HG03378 (cell line): ENCODE data around the gene SEMA3G.

Source experiments
- ATAC-seq: cut with Tn5 transposase; IDR thresholded peaks from one replicate; pipeline ENCODE4 v1.9.1; 2021; ENCODE audit warnings: mild to moderate bottlenecking, moderate library complexity; ENCODE audit not compliant: unreplicated experiment

The SEMA3G gene

GRCh38 chr3:52444860-52445793 is at the start of gene SEMA3G:
SEMA3G (minus strand) TSS chr3:52445103; CDS start chr3:52445027, 76 bp downstream.
- ATAC-seq: peak; percentile 66

- ATAC-seq: no peak
These were observed 49.5 kb upstream of the SEMA3G start for GRCh38 chr3:52494445-52494844.

DNA sequence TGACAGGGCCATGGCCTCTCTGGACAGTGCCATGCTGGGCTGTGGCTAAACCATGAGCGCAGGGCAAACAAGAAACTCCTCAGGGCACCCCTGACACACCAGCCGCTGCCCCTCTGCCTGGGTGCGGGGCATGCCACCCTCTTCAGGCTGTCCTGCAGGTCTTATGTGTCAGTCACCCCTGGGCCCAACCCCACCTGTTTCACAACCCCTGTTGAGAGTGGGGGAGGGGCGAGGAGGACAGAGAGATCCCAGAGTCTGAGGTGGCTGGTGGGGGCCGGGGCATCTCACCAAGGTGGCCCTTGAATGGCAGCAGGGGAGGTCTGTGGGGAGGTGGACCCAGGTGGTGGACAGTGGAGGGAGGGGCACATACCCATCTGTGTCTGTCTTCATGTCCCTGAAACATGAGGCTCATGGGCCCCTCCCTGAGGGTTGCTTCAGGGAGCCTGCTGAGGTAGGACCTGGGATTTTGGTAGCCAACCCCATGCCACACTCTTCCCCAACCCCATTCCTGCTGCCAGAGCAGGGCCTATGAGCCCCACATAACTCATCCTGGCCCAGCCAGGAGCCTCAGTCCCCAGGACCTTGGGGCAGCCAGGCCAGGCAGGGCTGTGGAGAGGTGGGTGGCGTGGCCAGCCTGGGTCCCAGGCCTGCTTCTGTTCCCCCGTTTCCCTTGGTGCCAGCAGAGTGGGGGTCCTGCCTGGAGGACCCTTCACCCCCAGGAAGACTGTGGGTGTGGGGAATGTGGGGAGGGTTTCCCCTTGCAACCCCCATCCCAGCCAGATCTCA is 48.5 kb upstream of the SEMA3G start:
- no peak for ATAC-seq

DNA sequence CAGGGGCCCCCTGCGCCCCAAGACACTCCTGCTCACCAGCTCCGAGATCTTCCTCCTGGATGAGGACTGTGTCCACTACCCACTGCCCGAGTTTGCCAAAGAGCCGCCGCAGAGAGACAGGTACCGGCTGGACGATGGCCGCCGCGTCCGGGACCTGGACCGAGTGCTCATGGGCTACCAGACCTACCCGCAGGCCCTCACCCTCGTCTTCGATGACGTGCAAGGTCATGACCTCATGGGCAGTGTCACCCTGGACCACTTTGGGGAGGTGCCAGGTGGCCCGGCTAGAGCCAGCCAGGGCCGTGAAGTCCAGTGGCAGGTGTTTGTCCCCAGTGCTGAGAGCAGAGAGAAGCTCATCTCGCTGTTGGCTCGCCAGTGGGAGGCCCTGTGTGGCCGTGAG is 47.2 kb upstream of the SEMA3G start:
- no peak for ATAC-seq

- no peak for ATAC-seq
These were observed 46.1 kb upstream of the SEMA3G start for GRCh38 chr3:52490939-52491526.

- no peak for ATAC-seq
These were observed 45.4 kb upstream of the SEMA3G start for GRCh38 chr3:52490035-52490938.

DNA sequence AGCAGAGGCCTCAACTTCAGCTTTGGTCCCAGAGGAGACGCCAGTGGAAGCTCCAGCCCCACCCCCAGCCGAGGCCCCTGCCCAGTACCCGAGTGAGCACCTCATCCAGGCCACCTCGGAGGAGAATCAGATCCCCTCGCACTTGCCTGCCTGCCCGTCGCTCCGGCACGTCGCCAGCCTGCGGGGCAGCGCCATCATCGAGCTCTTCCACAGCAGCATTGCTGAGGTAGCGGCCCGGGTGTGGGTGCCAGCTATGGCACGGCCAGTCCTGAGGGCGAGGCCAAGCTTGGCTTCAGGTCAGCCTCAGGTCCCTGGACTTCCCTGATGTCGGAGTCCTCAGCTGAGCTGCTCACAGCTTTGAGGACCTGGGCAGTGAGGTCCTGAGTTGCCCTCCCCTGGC is 44.5 kb upstream of the SEMA3G start:
- ATAC-seq: no peak

- ATAC-seq: no peak
These were observed 43.8 kb upstream of the SEMA3G start for GRCh38 chr3:52488746-52489145.

DNA sequence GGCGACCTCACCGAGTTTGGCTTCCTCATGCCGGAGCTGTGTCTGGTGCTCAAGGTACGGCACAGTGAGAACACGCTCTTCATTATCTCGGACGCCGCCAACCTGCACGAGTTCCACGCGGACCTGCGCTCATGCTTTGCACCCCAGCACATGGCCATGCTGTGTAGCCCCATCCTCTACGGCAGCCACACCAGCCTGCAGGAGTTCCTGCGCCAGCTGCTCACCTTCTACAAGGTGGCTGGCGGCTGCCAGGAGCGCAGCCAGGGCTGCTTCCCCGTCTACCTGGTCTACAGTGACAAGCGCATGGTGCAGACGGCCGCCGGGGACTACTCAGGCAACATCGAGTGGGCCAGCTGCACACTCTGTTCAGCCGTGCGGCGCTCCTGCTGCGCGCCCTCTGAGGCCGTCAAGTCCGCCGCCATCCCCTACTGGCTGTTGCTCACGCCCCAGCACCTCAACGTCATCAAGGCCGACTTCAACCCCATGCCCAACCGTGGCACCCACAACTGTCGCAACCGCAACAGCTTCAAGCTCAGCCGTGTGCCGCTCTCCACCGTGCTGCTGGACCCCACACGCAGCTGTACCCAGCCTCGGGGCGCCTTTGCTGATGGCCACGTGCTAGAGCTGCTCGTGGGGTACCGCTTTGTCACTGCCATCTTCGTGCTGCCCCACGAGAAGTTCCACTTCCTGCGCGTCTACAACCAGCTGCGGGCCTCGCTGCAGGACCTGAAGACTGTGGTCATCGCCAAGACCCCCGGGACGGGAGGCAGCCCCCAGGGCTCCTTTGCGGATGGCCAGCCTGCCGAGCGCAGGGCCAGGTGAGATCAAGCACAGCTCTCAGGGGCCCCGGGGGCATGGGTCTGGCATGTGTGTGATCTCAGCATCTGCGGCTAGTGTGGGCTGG is 43.1 kb upstream of the SEMA3G start:
- no peak for ATAC-seq

GRCh38 chr3:52487050-52487787 is 42.3 kb upstream of the SEMA3G start:
- no peak for ATAC-seq

DNA sequence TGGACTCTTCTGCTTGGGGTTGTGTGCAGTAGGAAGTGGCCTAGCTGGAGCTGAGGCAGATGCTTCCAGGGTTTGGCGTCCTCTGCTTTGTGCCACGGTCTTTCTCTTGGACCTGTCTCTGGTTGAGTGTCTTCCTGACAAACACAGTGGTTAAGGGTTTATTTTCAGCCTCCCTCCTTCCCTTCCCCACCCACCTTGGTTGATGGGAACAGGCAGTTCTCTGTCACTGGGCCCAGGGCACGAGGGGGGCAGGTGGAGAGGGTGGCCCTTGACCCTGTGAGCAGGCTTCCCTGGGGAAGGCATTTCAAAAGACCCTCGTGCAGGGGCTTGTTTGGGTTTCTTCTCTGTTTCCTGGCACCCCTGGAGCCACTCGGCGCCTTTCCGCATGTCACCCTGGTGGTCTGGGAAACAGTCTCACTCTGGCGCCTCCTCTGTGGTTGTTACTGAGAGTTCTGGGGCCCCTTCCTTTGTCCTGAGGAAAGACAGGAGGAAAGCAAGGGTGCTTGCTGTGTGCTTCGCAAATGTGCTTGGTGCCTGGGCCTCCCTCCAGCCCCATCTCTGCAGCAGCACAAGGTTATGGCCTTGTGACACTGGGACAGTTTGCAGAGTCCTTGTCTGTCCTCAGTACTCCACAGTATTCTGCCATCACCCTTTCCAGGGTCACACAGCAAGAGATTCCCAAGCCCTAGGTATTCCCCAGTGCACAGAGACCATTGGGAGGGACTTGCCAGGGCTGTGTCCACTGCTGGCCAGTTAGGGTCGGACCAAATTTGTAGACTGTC is 40.0 kb upstream of the SEMA3G start:
- no peak for ATAC-seq

GRCh38 chr3:52483577-52484381 is 38.9 kb upstream of the SEMA3G start:
- no peak for ATAC-seq

GRCh38 chr3:52483081-52483480 is 38.2 kb upstream of the SEMA3G start:
- ATAC-seq: no peak

DNA sequence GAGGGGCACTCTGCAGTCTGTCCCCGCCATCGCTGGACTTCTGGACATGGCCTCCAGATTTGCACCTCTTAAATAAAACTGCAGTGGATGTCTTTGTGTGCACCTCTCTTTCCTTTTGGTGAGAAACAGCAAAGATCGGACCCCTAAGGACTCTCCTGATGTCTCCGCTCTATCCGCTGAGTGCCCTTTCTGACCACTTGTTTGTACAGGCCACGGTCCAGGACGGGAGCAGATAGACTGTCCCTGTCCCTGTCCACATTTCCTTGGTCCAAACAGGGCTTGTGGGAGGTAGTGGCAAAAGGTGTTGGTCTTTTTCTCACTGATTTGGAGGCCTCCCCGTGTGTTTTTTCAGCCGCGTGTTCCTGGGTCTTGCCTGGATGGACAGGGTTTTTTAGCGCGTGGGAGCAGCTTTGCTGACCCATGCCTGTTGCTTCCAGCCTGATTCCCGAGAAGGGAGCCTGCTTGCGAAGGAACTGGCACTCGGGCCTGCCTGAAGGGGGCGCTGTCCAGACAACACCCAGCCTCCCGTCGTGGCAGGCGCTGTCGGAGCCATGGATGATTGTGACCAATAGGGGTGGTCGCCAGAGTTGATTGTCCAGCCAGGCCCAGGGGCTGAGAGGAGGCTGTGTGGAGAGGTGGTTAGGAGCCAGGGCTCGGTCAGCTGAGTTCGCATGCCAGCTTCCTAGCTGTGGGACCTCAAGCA is 37.1 kb upstream of the SEMA3G start:
- no peak for ATAC-seq

GRCh38 chr3:52480768-52481715 is 36.1 kb upstream of the SEMA3G start:
- ATAC-seq: no peak
